SKM-1 treated with dmso at 0.1 percent for 144 hours (cell line): ENCODE measurements around the gene LEPROT.

Source experiments
- DNase-seq: peaks from one replicate; lab custom pipeline; 2025; ENCODE audit not compliant: unreplicated experiment; lab: John Stamatoyannopoulos, UW

Gene LEPROT

DNA sequence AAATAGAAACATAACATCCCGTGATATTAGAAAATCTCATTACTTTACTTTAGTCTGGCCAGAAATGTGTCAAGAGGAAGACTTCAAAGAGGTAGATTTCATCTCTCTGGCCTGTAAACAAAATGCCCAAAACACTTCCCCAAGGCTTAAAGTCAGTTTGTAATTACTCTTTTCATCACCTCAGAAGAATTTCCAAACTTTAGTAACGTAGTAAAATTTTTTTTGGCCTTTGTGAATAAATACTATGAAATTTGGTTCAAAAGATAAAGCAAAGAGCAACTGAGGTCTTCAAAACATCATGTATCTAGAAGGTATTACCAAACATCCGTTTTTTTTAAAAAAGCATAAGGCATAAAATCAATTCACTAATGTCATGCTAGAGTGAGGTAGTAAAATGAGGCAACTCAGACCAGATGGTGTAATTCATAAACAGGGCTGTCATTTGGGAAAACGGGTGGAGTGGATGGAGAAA, 51.4 kb downstream of the LEPROT start:
- no peak for DNase-seq

DNA sequence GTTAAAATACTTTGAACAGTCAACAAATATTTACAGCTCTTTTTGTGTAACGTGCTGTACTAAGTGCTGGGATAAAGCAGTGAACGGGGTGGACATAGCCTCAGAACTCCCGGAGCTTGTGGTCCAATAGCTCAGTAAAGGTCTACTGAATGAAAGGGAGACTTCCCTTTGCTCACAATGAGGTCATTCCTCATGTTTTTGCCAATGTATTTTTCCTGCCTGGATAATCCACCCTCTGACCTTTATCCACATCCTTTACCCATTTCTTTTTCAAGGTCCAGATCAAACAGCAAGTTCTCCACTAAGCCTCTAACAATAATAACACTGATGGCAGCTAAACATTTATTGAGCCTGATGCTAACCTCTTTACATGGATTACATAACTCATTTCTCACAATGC, 55.9 kb downstream of the LEPROT start:
- DNase-seq, result no peak

DNA sequence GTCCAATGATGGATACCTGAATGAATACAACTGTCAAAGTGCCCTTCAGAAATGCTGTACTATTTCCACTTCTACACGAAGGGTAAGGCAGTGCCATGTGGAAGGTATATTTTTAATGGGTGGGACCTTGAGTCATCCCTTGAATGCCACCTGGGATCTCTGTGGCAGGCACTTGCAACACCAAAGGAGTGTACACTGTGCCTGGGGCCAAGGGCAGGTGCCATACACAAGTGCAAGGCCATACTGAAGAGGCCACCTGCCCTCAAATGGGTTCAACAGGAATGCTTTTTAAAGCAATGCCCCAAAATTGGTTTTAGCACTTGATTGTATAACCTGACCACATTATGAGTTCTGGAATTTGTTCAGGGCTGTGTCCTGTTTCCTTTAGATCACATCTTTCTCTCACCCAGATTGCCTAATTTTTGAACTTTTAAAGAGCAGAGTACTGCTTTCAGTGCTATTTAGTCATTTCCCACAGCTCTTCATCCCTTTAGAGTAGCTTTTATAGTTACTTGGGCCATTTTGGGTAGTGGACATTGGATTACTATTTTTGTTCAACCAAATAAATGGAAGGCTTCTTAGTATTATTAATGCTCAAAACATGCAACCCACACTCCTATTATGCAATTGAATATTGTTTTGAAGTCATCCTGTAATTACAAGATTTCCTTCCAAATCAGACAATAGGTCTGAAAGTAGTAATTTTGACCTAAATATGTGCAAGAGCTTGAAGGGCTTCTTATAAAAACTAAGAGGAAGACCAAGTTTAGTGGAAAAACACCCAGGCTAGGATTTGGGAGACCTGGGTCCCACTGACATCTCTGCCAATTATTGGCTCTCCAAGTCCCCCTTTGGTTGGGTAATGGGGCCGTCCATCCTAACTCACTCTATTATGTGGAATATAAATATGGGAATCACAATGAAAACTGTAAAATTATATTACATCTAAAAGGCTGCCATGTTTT, 57.2 kb downstream of the LEPROT start:
- DNase-seq, result no peak

DNA sequence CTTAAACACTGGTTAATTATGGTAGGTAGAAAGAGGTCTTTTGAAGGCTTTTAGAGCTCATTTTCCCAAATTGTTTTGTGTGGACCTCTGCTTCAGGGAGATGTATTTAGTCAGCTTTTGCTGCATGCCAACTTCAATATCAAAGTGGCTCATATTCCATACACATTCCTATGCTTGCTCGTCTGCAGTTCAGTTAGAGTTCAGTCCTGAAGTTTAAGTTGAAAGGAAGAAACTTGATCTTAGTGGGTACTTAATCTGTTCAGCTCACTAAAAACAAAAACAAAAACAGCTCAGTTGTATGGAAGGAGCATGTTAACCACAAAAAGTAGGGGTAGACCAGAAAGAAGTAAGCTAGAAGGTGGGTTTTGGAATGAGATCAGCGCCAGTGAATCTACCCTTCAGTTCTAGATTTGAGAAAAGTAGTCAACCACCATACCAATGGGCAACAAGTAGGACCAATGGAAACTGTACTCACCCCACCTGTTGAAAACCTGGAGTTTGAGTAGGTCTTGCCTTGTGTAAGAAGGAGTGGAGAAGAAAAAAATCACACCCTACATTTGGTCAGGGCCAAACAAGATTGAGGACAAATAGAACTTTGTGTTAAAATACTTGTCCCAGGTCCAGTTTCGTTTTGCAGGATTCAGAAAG, 58.0 kb downstream of the LEPROT start:
- no peak for DNase-seq

GRCh38 chr1:65479554-65480204, 59.2 kb downstream of the LEPROT start:
- no peak for DNase-seq

GRCh38 chr1:65480684-65481405, 60.4 kb downstream of the LEPROT start:
- no peak for DNase-seq

DNA sequence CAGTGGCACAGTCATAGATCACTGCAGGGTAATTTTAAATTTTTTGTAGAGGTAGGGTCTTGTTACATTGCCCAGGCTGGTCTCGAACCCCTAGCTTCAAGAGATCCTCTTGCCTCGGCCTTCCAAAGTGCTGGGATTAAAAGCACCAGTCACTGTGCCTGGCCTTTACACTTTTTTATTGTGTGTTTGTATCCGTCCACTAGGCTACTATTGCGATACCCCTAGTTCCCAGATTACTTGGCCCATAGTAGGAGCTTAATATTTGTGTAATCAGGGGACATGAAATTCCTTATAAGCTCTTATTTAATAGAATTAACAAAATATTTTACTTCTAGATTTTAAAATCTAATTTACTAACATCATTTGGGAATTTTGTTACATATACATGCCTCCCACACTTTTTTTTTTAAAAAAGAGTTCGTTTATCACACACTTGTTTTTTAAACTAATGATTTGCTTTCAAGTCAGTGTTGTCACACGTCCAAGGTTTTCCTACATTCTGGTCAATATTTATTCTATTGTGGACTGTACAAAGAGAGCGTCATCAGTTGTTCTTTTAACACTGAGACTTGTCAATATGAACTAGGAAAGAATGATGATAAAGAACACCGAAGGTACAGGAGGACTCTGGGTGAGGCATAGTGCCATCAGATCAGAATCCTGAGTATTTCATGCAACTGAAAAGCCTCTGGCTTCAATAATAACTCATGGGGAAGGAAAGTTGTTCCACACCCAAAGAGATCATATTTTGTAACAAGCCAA, 63.7 kb downstream of the LEPROT start:
- DNase-seq, result no peak
